Neural crest cell (in vitro differentiated cells): ENCODE measurements around the gene CFAP73. TPM values are rescaled to one million over a fixed set of nuclear protein-coding genes. Genes with fewer than 3 reads are reported as not detected.

ENCODE experiments used
- DNase-seq: peaks from one replicate; pipeline ENCODE4 v3.0.0; 2021; ENCODE audit warnings: low read depth, mixed read lengths, low spot score
- H3K27ac Mint-ChIP-seq: one replicate; pipeline ENCODE4 v1.8.0; 2021; ENCODE audit warnings: mild to moderate bottlenecking, mixed read lengths; ENCODE audit not compliant: unreplicated experiment
- H3K27me3 Mint-ChIP-seq: 2 replicates; pipeline ENCODE4 v1.8.0; 2021; ENCODE audit warnings: low read depth, mild to moderate bottlenecking, mixed read lengths
- H3K36me3 Mint-ChIP-seq: 2 replicates; pipeline ENCODE4 v1.8.0; 2021; ENCODE audit warnings: low read depth, mild to moderate bottlenecking, mixed read lengths
- H3K4me1 Mint-ChIP-seq: 2 replicates; pipeline ENCODE4 v1.8.0; 2021; ENCODE audit warnings: mixed read lengths
- H3K4me3 Mint-ChIP-seq: one replicate; pipeline ENCODE4 v1.8.0; 2021; ENCODE audit warnings: mild to moderate bottlenecking, mixed read lengths
- H3K9me3 Mint-ChIP-seq: 2 replicates; pipeline ENCODE4 v1.8.0; 2021; ENCODE audit warnings: mixed read lengths
- CTCF ChIP-seq: fragments of 200-600 bp; sonication (generic); conservative IDR thresholded peaks from 2 replicates; pipeline ENCODE4 v1.5.0; 2021; ENCODE audit warnings: antibody characterized with exemption, mild to moderate bottlenecking
- total RNA-seq: library from RNA; stranded (reverse); gene quantifications from 2 replicates; pipeline ENCODE4 v1.2.1, GENCODE V29; 2021

CFAP73 gene
- total RNA-seq, 1 donor from 2014 or later: not detected

- peaks cover 8% of the 10 kb centered on the region for H3K9me3 Mint-ChIP-seq
- TF ChIP-seq CTCF: no peak
- peaks cover 21% of the 10 kb centered on the region for H3K27me3 Mint-ChIP-seq
- H3K36me3 Mint-ChIP-seq: no peaks in the 10 kb centered on the region
- peak overlapping the region; percentile 81 for H3K27ac Mint-ChIP-seq
- no peak for DNase-seq
- no peak overlapping the region for H3K4me3 Mint-ChIP-seq
- peaks cover 6% of the 10 kb centered on the region for H3K4me1 Mint-ChIP-seq
These were observed 28.7 kb upstream of the CFAP73 start for GRCh38 chr12:113120670-113121370.

- Mint-ChIP-seq H3K9me3 (peaks cover 6% of the 10 kb centered on the region), H3K27ac (no peak overlapping the region), H3K4me3 (no peak overlapping the region), H3K36me3 (no peaks in the 10 kb centered on the region), H3K27me3 (peaks cover 45% of the 10 kb centered on the region), H3K4me1 (no peaks in the 10 kb centered on the region)
- TF ChIP-seq CTCF: no peak
- DNase-seq: no peak
These were observed 21.7 kb upstream of the CFAP73 start for GRCh38 chr12:113127791-113128199.

GRCh38 chr12:113128802-113129663 is 20.5 kb upstream of the CFAP73 start:
- no peaks in the 10 kb centered on the region for H3K9me3 Mint-ChIP-seq
- no peak overlapping the region for H3K27ac Mint-ChIP-seq
- H3K4me1 Mint-ChIP-seq: no peaks in the 10 kb centered on the region
- no peak for DNase-seq
- H3K27me3 Mint-ChIP-seq: peaks cover 51% of the 10 kb centered on the region
- H3K4me3 Mint-ChIP-seq: no peak overlapping the region
- H3K36me3 Mint-ChIP-seq: no peaks in the 10 kb centered on the region
- no peak for TF ChIP-seq CTCF

GRCh38 chr12:113129664-113130456 is 19.7 kb upstream of the CFAP73 start:
- no peaks in the 10 kb centered on the region for H3K4me1 Mint-ChIP-seq
- H3K36me3 Mint-ChIP-seq: no peaks in the 10 kb centered on the region
- H3K4me3 Mint-ChIP-seq: no peak overlapping the region
- H3K27me3 Mint-ChIP-seq: peaks cover 59% of the 10 kb centered on the region
- no peaks in the 10 kb centered on the region for H3K9me3 Mint-ChIP-seq
- TF ChIP-seq CTCF: no peak
- no peak overlapping the region for H3K27ac Mint-ChIP-seq
- no peak for DNase-seq

- Mint-ChIP-seq H3K36me3 (no peaks in the 10 kb centered on the region), H3K4me1 (no peaks in the 10 kb centered on the region), H3K27me3 (peaks cover 66% of the 10 kb centered on the region), H3K9me3 (no peaks in the 10 kb centered on the region), H3K4me3 (no peak overlapping the region), H3K27ac (no peak overlapping the region)
- DNase-seq: no peak
- TF ChIP-seq CTCF: no peak
These were observed 18.9 kb upstream of the CFAP73 start for GRCh38 chr12:113130457-113131135.
